HG03460 (cell line): ENCODE data around the gene MSI1.
"Not testable (repeated sequence)": the region's sequence is repeated elsewhere in the genome, so short reads cannot be mapped to it uniquely, and the experiment has no call there.

Experiments used
- ATAC-seq: cut with Tn5 transposase; IDR thresholded peaks from one replicate; pipeline ENCODE4 v1.9.1; 2021; ENCODE audit not compliant: unreplicated experiment

Gene MSI1

GRCh38 chr12:120358412-120359100, 10.4 kb downstream of the MSI1 start:
- no peak for ATAC-seq

DNA sequence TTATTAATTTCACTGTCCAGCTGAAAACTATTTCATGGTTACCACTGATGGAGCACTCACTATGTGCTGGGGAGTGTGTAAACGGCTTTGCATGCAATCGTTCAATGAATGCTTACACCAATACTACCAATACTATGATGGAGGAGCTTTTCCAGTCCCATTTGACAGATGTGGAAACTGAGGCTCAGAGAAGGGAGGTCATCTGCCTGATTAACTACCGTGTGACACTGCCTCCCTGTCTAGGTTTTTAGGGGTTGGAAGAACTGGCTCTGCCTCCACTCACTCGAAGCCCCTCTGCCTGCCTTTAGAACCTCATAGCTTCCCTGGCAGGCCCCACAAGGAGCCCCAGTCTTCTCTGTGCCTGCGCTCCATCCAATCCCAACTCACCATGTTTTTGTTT, 11.9 kb downstream of the MSI1 start:
- no peak for ATAC-seq

GRCh38 chr12:120356567-120357030, 12.4 kb downstream of the MSI1 start:
- ATAC-seq, result no peak

- ATAC-seq, result no peak
Measured at GRCh38 chr12:120353556-120354317, 15.2 kb downstream of the MSI1 start.

- ATAC-seq, result no peak
Measured at GRCh38 chr12:120353136-120353535, 15.8 kb downstream of the MSI1 start.

- ATAC-seq, result no peak
Measured at GRCh38 chr12:120352117-120352516, 16.8 kb downstream of the MSI1 start.

DNA sequence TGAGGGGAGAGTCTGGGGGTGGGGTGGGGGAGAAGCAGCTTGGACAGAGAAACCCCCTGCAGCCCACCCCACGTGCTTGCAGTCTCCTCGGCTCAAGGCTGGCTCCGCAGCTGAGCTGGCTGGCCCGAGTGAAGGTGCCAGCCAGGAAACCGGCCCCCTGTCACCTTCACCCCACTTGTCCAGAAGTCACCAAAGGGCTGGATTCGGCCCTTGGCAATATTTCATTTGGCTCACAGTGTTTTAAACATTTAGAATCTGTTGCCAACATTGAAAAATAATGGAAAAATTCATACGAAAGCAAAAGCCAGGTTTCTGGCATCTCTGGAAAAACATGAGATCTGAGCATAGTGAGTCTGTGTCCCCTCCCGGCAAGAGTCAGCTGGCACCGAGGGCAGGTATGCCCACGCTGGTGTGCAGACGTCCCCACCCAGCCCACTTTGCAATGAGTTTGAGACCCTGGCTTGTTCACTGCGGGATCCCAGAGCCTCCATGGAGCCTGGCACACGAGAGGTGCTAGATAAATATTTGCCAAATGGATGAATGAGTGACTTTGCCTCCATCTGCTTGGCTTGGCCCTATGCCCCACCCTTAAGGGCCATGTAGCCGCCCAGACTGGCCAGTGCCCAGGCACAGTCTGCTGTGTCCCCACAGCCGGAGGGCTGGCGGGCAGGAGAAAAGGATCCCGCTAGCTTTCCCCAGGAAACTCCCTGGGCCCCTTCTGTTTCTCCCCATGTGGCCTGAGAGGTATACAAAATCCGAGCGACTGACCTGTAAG, 18.2 kb downstream of the MSI1 start:
- no peak for ATAC-seq

- ATAC-seq, result no peak
Measured at GRCh38 chr12:120347766-120348165, 21.2 kb downstream of the MSI1 start.

DNA sequence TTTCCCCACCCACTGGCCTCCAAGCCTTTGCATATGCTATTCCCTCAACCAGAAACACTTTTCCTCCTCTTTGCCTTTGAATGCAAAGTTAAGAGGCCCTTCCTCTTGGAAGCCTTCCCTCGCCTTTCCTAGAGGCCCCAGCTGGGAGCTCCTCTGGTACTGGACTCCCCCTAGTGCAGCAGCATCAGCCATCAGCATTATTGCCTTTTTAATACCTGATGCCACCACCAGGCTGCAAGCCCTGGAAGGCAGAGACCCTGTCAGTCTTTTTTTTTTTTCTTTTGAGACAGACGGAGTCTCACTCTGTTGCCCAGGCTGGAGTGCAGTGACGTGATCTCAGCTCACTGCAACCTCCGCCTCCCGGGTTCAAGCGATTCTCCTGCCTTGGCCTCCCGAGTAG, 22.3 kb downstream of the MSI1 start:
- no peak for ATAC-seq

- no peak for ATAC-seq
Measured at GRCh38 chr12:120346031-120346430, 22.9 kb downstream of the MSI1 start.

DNA sequence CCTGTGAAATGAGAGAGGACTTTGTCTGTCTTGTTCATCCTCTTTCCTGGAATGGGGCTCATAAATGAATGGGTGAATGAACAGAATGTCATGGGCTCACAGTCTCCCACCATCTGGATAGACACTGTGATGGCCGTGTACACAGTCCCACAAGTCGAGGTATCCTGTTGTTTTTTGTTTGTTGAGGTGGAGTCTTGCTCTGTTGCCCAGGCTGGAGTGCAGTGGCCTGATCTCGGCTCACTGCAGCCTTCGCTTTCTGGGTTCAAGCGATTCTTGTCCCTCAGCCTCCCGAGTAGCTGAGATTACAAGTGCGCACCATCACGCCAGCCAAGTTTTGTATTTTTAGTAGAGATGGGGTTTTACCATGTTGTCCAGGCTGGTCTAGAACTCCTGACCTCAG, 25.3 kb downstream of the MSI1 start:
- ATAC-seq, result no peak

DNA sequence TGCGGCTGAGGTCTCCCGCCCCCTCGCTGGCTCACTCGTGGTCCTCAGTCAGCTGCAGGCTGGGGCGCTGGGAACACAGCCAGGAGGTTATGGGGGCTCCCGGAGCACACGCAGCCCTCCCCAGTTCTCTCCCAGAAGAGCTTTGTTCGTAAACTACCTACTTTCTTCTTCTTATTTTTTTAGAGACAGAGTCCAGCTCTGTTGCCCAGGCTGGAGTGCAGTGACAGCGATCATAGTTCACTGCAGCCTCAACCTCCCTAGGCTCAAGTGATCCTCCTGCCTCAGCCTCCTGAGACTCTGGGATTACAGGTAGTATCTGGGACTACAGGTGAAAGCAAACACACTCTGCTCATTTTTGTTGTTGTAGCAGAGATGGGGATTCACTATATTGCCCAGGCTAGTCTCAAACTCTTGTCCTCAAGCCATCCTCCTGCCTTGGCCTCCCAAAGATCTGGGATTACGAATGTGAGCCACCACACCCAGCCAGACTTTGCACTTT, 25.9 kb downstream of the MSI1 start:
- no peak for ATAC-seq

- no peak for ATAC-seq
Measured at GRCh38 chr12:120342175-120343038, 26.6 kb downstream of the MSI1 start.

DNA sequence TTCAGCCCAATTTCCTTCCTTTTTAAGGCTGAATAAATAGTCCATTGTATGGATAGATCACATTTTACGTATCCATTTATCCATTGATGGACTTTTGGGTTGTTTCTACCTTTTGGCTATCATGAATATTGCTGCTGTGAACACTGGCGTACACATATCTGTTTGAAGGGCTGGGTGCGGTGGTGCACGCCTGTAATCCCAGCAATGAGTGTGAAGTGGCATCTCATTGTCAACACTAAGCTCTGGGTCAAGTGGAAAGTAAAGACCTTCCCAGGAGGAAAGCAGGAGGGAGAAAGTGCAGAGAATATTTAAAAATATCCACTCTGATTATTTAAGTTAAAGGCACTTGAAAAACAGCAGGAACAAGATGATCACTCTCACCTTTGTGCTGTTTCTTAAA, 29.7 kb downstream of the MSI1 start:
- no peak for ATAC-seq

GRCh38 chr12:120337730-120338129, 31.2 kb downstream of the MSI1 start:
- no peak for ATAC-seq

- not testable (repeated sequence) for ATAC-seq
Measured at GRCh38 chr12:120336392-120336791, 32.6 kb downstream of the MSI1 start.

- not testable (repeated sequence) for ATAC-seq
Measured at GRCh38 chr12:120335447-120335846, 33.5 kb downstream of the MSI1 start.

GRCh38 chr12:120332523-120332922, 36.4 kb downstream of the MSI1 start:
- no peak for ATAC-seq

GRCh38 chr12:120332041-120332440, 36.9 kb downstream of the MSI1 start:
- ATAC-seq, result no peak

DNA sequence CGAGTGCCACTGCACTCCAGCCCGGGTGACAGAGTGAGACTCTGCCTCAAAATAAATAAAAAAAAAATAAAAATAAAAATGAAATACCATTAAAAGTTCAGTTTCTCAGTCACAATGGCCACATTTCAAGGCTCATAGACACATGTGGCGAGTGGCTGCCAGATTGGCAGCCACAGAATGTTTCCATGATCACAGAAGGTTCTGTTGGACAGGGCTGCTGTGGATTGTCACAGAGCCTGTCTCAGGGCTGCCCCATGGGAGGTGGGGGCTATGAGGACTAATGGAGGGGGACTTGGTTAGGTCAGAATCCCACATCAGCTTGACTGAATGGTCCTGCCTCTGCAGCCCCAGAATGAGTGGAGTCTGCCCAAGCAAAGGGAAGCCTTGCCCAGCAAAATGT, 37.6 kb downstream of the MSI1 start:
- no peak for ATAC-seq

DNA sequence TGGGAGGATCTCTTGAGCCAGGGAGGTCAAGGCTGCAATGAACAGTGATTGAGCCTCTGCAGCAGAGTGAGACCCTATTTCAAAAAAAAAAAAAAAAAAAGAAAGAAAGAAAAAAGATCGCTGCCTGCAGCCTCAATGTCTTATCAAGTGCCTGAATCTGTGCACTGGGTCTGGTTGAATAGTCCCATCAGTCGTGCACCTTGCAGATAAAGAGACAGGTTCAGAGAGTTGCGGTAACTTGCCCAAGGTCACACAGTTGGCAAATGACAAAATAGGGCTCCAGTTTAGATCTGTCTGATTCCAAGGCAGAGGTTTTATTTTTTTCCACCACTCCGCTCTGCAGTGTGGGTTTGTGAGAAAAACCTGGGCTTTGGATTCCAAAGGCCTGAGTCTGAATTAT, 40.7 kb downstream of the MSI1 start:
- ATAC-seq, result no peak
